Transverse colon (tissue), 4 donors: ENCODE results near the gene TXNDC11. TPM values are rescaled to one million over a fixed set of nuclear protein-coding genes. Genes with fewer than 3 reads are reported as not detected.

ENCODE experiments used
- DNase-seq: peaks from one replicate; pipeline ENCODE4 v3.0.0-alpha.2; 2019
- H3K27ac ChIP-seq, 4 donors: fragments of 200-600 bp; sonication (generic); 2 replicates each; pipeline ENCODE4 v1.5.1; 2016 to 2018; ENCODE audit warnings: inconsistent platforms in 4 of 4
- H3K27me3 ChIP-seq: fragments of 200-600 bp; sonication (generic); 2 replicates; pipeline ENCODE4 v1.5.1; 2017; ENCODE audit warnings: inconsistent platforms
- H3K36me3 ChIP-seq, 4 donors: fragments of 200-600 bp; sonication (generic); 2 replicates each; pipeline ENCODE4 v1.5.1; 2017 to 2019; ENCODE audit warnings: inconsistent platforms in 4 of 4
- H3K4me1 ChIP-seq, 4 donors: fragments of 200-600 bp; sonication (generic); 2 replicates each; pipeline ENCODE4 v1.5.1; 2017 to 2020; ENCODE audit warnings: inconsistent platforms in 4 of 4
- H3K4me3 ChIP-seq, 4 donors: fragments of 200-600 bp; sonication (generic); 1 replicate in 1 of 4; 2 replicates in 3 of 4; pipeline versions ENCODE4 v1.5.1 to v1.6.1; 2017 to 2019; ENCODE audit warnings: inconsistent platforms in 4 of 4
- H3K9me3 ChIP-seq, 2 donors: fragments of 200-600 bp; sonication (generic); 2 replicates each; pipeline ENCODE4 v1.5.1; 2017 to 2019; ENCODE audit warnings: inconsistent platforms in 2 of 2
- CTCF ChIP-seq, 5 experiments: fragments of 200-600 bp in 3 of 5; fragments of 450-650 bp in 2 of 5; sonication (generic) in 3 of 5; IDR thresholded peaks; 1 replicate in 2 of 5; 2 replicates in 3 of 5; pipeline ENCODE4 v1.5.1; 2016 to 2017; ENCODE audit warnings: antibody characterized with exemption in 5 of 5, inconsistent platforms in 3 of 5, mild to moderate bottlenecking in 2 of 5, moderate library complexity in 1 of 5
- EP300 ChIP-seq: sonication (generic); formaldehyde crosslinking; IDR thresholded peaks from one replicate; pipeline ENCODE4 v1.6.1; 2017; ENCODE audit warnings: antibody characterized with exemption, low read depth
- POLR2A ChIP-seq: fragments of 450-650 bp; IDR thresholded peaks from one replicate; pipeline ENCODE4 v1.6.1; 2016; ENCODE audit warnings: antibody characterized with exemption, mild to moderate bottlenecking, moderate library complexity
- POLR2AphosphoS5 ChIP-seq, 3 donors: sonication (generic); formaldehyde crosslinking; IDR thresholded peaks; one replicate each; pipeline ENCODE4 v1.6.1; 2016; ENCODE audit warnings: antibody characterized with exemption in 3 of 3
- WGBS, 2 donors: methylation state at CpG; one replicate each; pipeline ENCODE4 v1.1.5; 2018; ENCODE audit warnings: low coverage in 1 of 2; 5-methylcytosine and 5-hydroxymethylcytosine counted together
- in situ Hi-C, 4 donors: fragments of 200-750 bp; cut with MboI; loops; one replicate each; pipeline versions ENCODE4 v1.15.0 to v1.15.1; 2017; ENCODE audit warnings: low sequenced_read_pairs in 3 of 4, low pct_ligation_motif_present in 1 of 4, low pct_unique_long_range_greater_than_20kb in 1 of 4
- intact Hi-C: fragments of 100-400 bp; cut with DNase I; formaldehyde crosslinking; loops from one replicate; pipeline ENCODE4 v1.15.1; 2023; ENCODE audit warnings: low total_unique reads
- total RNA-seq, 4 donors: library from RNA; depleted of rRNA; stranded (reverse); fragments of >200 nt; gene quantifications; one replicate each; pipeline ENCODE4 v1.1.0, GENCODE V29; 2016

Gene TXNDC11
- total RNA-seq, 4 donors from 2014 or later = 66.8 to 105 (median 71.1) TPM

GRCh38 chr16:11698271-11698689 is 44.4 kb downstream of the TXNDC11 start:
- DNase-seq = no peak
- H3K36me3 ChIP-seq = peaks cover 0 to 49% (median 17%) of the 10 kb centered on the region in 4 donors

DNA sequence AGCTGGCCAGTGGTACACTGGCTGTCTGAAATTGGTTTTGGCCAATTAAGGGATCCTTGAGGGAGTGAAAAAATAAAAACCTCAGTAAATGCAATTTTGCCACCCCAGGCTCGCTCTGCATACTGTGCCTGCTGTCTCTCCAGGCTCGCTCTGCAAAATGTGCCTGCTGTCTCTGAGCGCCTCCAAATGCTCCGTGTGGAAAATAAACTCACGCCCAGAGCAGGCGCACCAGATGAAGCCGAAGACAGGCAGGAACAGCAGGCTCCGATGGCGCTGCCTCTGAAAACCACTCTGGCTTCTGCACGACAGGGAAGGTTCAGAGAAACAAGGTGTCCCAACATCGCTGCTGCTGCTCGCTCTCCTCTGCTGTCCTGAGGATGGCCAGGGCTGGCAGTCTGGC is 45.3 kb downstream of the TXNDC11 start:
- intact Hi-C loops (no loop called here), in situ Hi-C loops (no loop called here)
- Histone ChIP-seq H3K27me3 (no peaks in the 10 kb centered on the region), H3K27ac (no peak overlapping the region), H3K4me1 (peaks cover 0 to 3% (median 0%) of the 10 kb centered on the region in 4 donors), H3K9me3 (no peaks in the 10 kb centered on the region), H3K36me3 (peaks cover 0 to 49% (median 17%) of the 10 kb centered on the region in 4 donors), H3K4me3 (no peak overlapping the region)
- WGBS, 2 donors = 95% methylated on average over 11 of the region's 12 CpGs; no CpG with 5 or more reads in 1 of the 2 donors
- TF ChIP-seq POLR2AphosphoS5 (IDR thresholded peaks at IDR 0.05) = no peak
- no peak for TF ChIP-seq CTCF (IDR thresholded peaks at IDR 0.05)
- no peak for TF ChIP-seq EP300
- no peak for DNase-seq

More at GRCh38 chr16:11698271-11698689, 44.4 kb downstream of the TXNDC11 start:
- no peaks in the 10 kb centered on the region for H3K27me3 ChIP-seq
- in situ Hi-C loops (no loop called here), intact Hi-C loops (no loop called here)
- no peaks in the 10 kb centered on the region for H3K9me3 ChIP-seq
- TF ChIP-seq CTCF (IDR thresholded peaks at IDR 0.05) = no peak
- no peak overlapping the region for H3K27ac ChIP-seq
- WGBS, 2 donors = 54 to 72% methylated on average over 4 to 7 of the region's 7 CpGs
- no peak overlapping the region for H3K4me3 ChIP-seq
- peaks cover 0 to 3% (median 0%) of the 10 kb centered on the region in 4 donors for H3K4me1 ChIP-seq

DNA sequence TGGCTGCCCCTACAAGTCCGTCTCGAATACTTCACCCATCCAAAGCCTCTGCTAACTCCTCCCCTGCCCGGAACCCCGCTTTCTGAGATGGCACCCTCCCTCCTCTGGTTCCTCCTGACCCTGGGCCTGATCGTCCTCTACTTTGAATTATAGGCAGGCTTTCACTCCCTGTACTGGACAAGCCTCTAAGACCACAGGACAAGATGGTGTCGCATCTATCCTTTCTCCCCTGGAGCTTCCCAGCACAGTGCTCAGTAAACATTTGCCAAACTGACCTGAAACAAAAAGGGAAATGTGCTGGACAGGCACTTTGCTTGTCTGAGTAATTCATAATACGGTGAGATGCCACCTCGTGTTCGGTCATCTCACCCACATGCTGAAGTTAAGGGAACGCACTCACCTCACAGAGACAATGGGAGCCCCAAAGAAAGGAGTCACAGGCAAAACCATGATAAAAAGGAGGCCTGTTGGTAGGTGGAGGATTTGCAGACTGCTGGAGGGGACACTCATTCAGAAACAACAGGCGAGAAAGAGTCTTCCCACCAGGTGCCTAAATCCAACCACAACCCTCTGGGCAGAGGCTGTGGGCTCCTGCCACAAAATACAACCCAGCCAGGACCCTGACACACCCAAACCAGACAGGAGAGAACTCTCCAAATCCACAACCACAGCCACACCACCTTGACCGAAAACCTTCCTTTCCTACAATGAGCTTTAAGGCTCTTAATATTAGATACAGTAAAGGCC is 46.2 kb downstream of the TXNDC11 start:
- no peak overlapping the region for H3K27ac ChIP-seq
- in situ Hi-C loops (no loop called here), intact Hi-C loops (no loop called here)
- H3K4me1 ChIP-seq = peaks cover 0 to 3% (median 0%) of the 10 kb centered on the region in 4 donors
- no peaks in the 10 kb centered on the region for H3K9me3 ChIP-seq
- peaks cover 0 to 54% (median 19%) of the 10 kb centered on the region in 4 donors for H3K36me3 ChIP-seq
- no peak for DNase-seq
- no peaks in the 10 kb centered on the region for H3K27me3 ChIP-seq
- H3K4me3 ChIP-seq = no peak overlapping the region
- TF ChIP-seq CTCF (IDR thresholded peaks at IDR 0.05) = no peak
- no peak for TF ChIP-seq POLR2AphosphoS5 (IDR thresholded peaks at IDR 0.05)
- TF ChIP-seq EP300 = no peak
- WGBS, 2 donors = 93 to 98% methylated on average over 6 to 12 of the region's 12 CpGs

GRCh38 chr16:11692651-11693050 is 50.0 kb downstream of the TXNDC11 start:
- intact Hi-C loops = no loop called here
- no peaks in the 10 kb centered on the region for H3K9me3 ChIP-seq
- peaks cover 0 to 50% (median 22%) of the 10 kb centered on the region in 4 donors for H3K36me3 ChIP-seq
- no peaks in the 10 kb centered on the region for H3K27me3 ChIP-seq
- in situ Hi-C loops = no loop called here
- peaks cover 5 to 10% (median 9%) of the 10 kb centered on the region in 4 donors for H3K4me1 ChIP-seq
- H3K27ac ChIP-seq = no peak overlapping the region
- TF ChIP-seq EP300 (no peak), POLR2A (no peak), POLR2AphosphoS5 (IDR thresholded peaks at IDR 0.05) (no peak), CTCF (IDR thresholded peaks at IDR 0.05) (no peak)
- 91% methylated on average over 6 of the region's 6 CpGs; no CpG with 5 or more reads in 1 of the 2 donors for WGBS, 2 donors
- no peak overlapping the region for H3K4me3 ChIP-seq
- no peak for DNase-seq
